Activated naive CD8-positive, alpha-beta T cell treated with anti-CD3 and anti-CD28 coated beads, Interleukin-2, amount 50 U/mL, for 24 hours (primary cell): ENCODE data around the gene LCORL.
A peak's percentile ranks its signal among the peaks of the same experiment; 100 is the strongest.
"Not testable (repeated sequence)": the region's sequence is repeated elsewhere in the genome, so short reads cannot be mapped to it uniquely, and the experiment has no call there.

Experiments used
- ATAC-seq: fragments of 150-1000 bp; cut with Tn5 transposase; one replicate; pipeline ENCODE4 v1.10.0; 2021
- DNase-seq: peaks from one replicate; pipeline ENCODE4 v3.0.0; 2021
- H3K27ac Mint-ChIP-seq: one replicate; pipeline ENCODE4 v1.8.0; 2021; ENCODE audit warnings: mild to moderate bottlenecking, mixed read lengths
- H3K27me3 Mint-ChIP-seq: one replicate; pipeline ENCODE4 v1.8.0; 2021; ENCODE audit warnings: mixed read lengths
- H3K36me3 Mint-ChIP-seq: one replicate; pipeline ENCODE4 v1.8.0; 2021; ENCODE audit warnings: low read depth, mixed read lengths
- H3K4me1 Mint-ChIP-seq: one replicate; pipeline ENCODE4 v1.8.0; 2021; ENCODE audit warnings: mixed read lengths
- H3K4me3 Mint-ChIP-seq: one replicate; pipeline ENCODE4 v1.8.0; 2021; ENCODE audit warnings: mild to moderate bottlenecking, moderate library complexity, mixed read lengths
- H3K9me3 Mint-ChIP-seq: one replicate; pipeline ENCODE4 v1.8.0; 2021; ENCODE audit warnings: mixed read lengths

LCORL gene

DNA sequence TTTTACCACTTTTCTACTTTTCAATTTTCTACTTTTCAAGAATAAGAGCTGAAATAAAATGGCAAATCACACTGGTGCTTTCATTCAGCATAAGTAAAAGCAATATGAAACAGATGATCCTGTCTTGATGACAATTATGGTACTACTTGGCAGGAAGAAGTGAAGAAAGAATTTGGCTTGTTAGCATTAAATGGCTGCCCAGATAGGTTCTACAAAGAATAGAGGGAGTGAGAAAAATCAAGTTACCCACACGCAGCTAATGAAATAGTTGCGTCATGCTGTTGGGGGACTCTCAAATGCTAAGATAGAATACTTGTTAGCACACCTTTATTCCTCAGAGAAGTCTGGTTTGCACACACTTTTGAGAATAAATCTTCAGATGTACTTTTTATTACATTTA lies 12.5 kb upstream of the LCORL start:
- no peak for ATAC-seq
- H3K27me3 Mint-ChIP-seq, result peaks cover 40% of the 10 kb centered on the region
- peaks cover 4% of the 10 kb centered on the region for H3K9me3 Mint-ChIP-seq
- no peak overlapping the region for H3K4me3 Mint-ChIP-seq
- H3K4me1 Mint-ChIP-seq, result no peaks in the 10 kb centered on the region
- DNase-seq, result no peak
- no peaks in the 10 kb centered on the region for H3K36me3 Mint-ChIP-seq
- no peak overlapping the region for H3K27ac Mint-ChIP-seq

DNA sequence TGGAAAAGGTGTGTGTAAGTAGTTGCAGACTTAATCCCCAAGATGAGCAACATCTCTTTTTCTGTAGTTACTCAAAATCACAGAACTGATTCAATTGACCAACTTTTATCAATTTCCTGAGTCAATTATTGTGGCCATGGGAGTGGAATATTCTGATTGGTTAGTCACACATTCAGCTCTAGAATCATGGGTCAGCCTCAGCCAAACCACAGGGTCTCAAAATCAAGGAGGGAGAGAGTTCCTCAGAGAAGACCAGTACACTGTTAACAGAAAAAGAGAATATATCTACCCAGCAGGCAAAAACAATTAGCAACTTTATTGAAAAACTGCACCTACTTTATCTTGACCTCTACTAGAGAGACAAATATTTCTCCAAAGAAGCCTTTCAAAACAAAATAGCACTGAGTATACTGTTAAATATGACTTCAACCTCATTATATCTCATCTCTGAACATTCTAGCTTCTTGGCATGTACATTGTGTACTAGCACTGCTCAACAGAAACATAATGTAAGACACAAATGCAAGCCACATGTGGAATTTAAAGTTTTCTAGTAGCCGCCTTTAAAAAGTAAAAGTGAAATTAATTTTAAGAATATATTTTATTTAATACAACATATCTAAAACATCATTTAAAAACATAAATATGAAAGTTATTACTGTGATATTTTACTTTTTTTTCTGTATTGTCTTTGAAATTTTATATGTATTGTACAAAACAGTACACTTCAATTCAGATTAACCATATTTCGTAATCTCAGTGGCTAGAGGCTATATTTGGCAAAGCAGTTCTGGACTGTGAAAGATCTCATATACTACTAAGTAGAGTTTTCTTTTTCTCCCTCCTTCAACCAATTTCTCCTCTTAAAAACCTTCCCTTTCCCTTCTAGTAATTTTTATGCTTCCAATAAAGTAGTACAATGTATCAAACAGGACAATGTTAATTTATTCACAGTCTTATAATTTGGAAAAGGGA lies 11.8 kb upstream of the LCORL start:
- H3K4me1 Mint-ChIP-seq, result no peaks in the 10 kb centered on the region
- H3K4me3 Mint-ChIP-seq, result no peak overlapping the region
- no peak overlapping the region for H3K27ac Mint-ChIP-seq
- DNase-seq (no peak), ATAC-seq (no peak)
- peaks cover 4% of the 10 kb centered on the region for H3K9me3 Mint-ChIP-seq
- peaks cover 38% of the 10 kb centered on the region for H3K27me3 Mint-ChIP-seq
- H3K36me3 Mint-ChIP-seq, result no peaks in the 10 kb centered on the region

- peaks cover 2% of the 10 kb centered on the region for H3K36me3 Mint-ChIP-seq
- H3K27me3 Mint-ChIP-seq, result peaks cover 25% of the 10 kb centered on the region
- no peak overlapping the region for H3K4me3 Mint-ChIP-seq
- peaks cover 9% of the 10 kb centered on the region for H3K4me1 Mint-ChIP-seq
- DNase-seq, result no peak
- no peak overlapping the region for H3K27ac Mint-ChIP-seq
- peaks cover under 1% of the 10 kb centered on the region for H3K9me3 Mint-ChIP-seq
- ATAC-seq, result no peak
Observed at GRCh38 chr4:18025288-18025687, 3.7 kb upstream of the LCORL start.

DNA sequence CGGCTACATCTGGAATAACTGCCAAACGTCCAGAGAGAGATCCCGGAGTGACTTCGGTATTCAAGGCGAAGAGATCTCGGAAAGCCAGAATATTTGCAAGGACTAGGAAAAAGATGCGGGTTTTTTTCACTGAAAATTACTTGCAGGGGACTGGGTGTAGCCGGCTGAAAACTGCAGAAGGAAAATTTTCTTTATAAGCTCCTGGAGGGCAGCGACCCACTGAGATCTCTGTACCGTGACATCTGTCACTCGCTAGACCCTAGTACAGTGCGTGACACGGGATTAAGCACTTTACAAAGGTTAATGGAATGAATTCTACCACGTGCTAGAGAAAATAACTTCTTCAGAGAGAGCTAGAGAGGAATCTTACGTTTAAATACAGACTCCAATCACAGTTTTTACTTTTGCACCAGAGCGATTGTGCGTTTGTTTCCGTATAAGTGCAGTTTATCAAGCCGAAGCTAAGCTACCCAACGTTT lies 1.1 kb upstream of the LCORL start:
- H3K27me3 Mint-ChIP-seq, result peaks cover 21% of the 10 kb centered on the region
- peaks cover 2% of the 10 kb centered on the region for H3K36me3 Mint-ChIP-seq
- H3K27ac Mint-ChIP-seq, result no peak overlapping the region
- ATAC-seq (no peak), DNase-seq (no peak)
- H3K4me1 Mint-ChIP-seq, result peaks cover 21% of the 10 kb centered on the region
- H3K9me3 Mint-ChIP-seq, result no peaks in the 10 kb centered on the region
- H3K4me3 Mint-ChIP-seq, result peak overlapping the region; percentile 81

- Mint-ChIP-seq H3K27me3 (peaks cover 20% of the 10 kb centered on the region), H3K9me3 (no peaks in the 10 kb centered on the region), H3K4me1 (peaks cover 24% of the 10 kb centered on the region), H3K36me3 (peaks cover 2% of the 10 kb centered on the region), H3K27ac (peak overlapping the region; percentile 68), H3K4me3 (peak overlapping the region; percentile 81)
- DNase-seq (no peak), ATAC-seq (no peak)
Observed at GRCh38 chr4:18021470-18021719, 160 bp downstream of the LCORL start.

- ATAC-seq (peak; percentile 2), DNase-seq (peak; percentile 48)
- H3K27me3 Mint-ChIP-seq, result peaks cover 18% of the 10 kb centered on the region
- H3K4me1 Mint-ChIP-seq, result peaks cover 27% of the 10 kb centered on the region
- H3K36me3 Mint-ChIP-seq, result peaks cover 2% of the 10 kb centered on the region
- H3K9me3 Mint-ChIP-seq, result no peaks in the 10 kb centered on the region
- peak overlapping the region; percentile 87 for H3K27ac Mint-ChIP-seq
- peak overlapping the region; percentile 94 for H3K4me3 Mint-ChIP-seq
Observed at GRCh38 chr4:18020671-18021469, 685 bp downstream of the LCORL start.

DNA sequence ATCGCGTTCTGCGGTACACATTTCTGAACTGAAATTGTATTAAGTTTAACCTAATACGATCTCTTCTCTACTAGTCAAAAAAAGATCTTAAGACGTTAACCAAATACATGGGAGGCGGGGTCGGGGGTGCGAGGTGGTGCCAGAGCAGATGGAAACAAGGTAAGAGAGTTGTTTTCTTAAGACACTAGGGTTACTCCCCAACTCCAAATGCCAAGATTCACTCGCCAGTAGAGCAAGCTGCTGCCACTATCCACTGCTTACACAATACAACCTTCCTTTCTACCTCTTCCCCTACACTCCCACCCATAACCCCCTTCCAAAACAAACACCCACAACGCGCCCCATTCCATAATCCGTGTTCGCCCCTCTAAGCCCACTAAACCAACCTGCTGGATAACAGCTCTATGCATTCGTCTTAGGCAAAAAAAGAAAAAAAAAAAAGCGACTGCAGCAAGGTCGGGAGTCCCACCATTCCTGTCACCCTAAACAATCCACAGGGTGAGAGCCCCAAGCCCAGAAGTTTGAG lies 1.3 kb downstream of the LCORL start:
- Mint-ChIP-seq H3K27me3 (peaks cover 18% of the 10 kb centered on the region), H3K9me3 (no peaks in the 10 kb centered on the region), H3K27ac (peak overlapping the region; percentile 87), H3K4me1 (peaks cover 27% of the 10 kb centered on the region), H3K36me3 (peaks cover 2% of the 10 kb centered on the region), H3K4me3 (peak overlapping the region; percentile 94)
- DNase-seq (peak; percentile 19), ATAC-seq (no peak)

- Mint-ChIP-seq H3K27ac (no peak overlapping the region), H3K4me1 (peaks cover 32% of the 10 kb centered on the region), H3K9me3 (no peaks in the 10 kb centered on the region), H3K27me3 (no peaks in the 10 kb centered on the region), H3K4me3 (no peak overlapping the region), H3K36me3 (no peaks in the 10 kb centered on the region)
- no peak for ATAC-seq
- DNase-seq, result no peak
Observed at GRCh38 chr4:18014269-18014668, 7.3 kb downstream of the LCORL start.

GRCh38 chr4:18012807-18013462 lies 8.6 kb downstream of the LCORL start:
- Mint-ChIP-seq H3K27me3 (no peaks in the 10 kb centered on the region), H3K4me1 (peaks cover 33% of the 10 kb centered on the region), H3K27ac (no peak overlapping the region), H3K9me3 (no peaks in the 10 kb centered on the region), H3K36me3 (no peaks in the 10 kb centered on the region), H3K4me3 (no peak overlapping the region)
- ATAC-seq (no peak), DNase-seq (no peak)

GRCh38 chr4:18012134-18012806 lies 9.3 kb downstream of the LCORL start:
- Mint-ChIP-seq H3K9me3 (no peaks in the 10 kb centered on the region), H3K36me3 (no peaks in the 10 kb centered on the region), H3K27me3 (no peaks in the 10 kb centered on the region), H3K27ac (no peak overlapping the region), H3K4me3 (no peak overlapping the region), H3K4me1 (peaks cover 31% of the 10 kb centered on the region)
- DNase-seq (no peak), ATAC-seq (no peak)

DNA sequence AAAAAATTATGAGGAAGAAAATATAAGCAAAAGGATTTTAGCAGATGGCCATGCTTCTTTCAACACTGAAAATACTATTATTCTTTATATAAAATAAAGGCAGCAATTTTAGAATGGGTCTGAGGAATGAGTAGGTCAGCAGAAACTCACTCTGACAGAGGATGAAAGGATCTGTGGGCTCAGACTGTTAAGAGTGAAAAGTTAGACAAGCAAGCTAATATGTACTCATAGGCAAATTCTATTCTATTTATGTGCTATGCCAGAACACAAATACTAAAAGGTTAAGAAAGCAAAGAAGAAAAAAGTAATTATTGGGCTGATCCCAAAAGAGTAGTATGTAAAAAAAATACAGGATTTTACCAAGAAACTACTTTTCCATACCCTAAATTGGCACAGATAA lies 13.9 kb downstream of the LCORL start:
- DNase-seq (no peak), ATAC-seq (no peak)
- H3K9me3 Mint-ChIP-seq, result peaks cover 12% of the 10 kb centered on the region
- no peak overlapping the region for H3K27ac Mint-ChIP-seq
- H3K4me1 Mint-ChIP-seq, result peaks cover 34% of the 10 kb centered on the region
- no peaks in the 10 kb centered on the region for H3K27me3 Mint-ChIP-seq
- H3K36me3 Mint-ChIP-seq, result peaks cover 26% of the 10 kb centered on the region
- no peak overlapping the region for H3K4me3 Mint-ChIP-seq

DNA sequence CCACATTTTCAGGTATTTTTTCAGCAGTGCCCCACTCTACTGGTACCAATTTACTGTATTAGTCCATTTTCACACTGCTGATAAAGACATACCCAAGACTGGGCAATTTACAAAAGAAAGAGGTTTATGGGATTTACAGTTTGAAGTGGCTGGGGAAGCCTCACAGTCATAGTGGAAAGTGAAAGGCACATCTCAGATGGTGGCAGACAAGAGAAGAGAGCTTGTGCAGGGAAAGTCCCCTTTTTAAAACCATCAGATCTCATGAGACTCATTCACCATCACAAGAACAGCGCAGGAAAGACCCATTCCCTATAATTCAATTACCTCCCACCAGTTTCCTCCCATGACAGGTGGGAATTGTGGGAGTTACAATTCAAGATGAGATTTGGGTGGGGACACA lies 15.1 kb downstream of the LCORL start:
- Mint-ChIP-seq H3K36me3 (peaks cover 26% of the 10 kb centered on the region), H3K4me1 (peaks cover 30% of the 10 kb centered on the region), H3K9me3 (peaks cover 12% of the 10 kb centered on the region)
- not testable (repeated sequence) for H3K27me3 Mint-ChIP-seq, H3K4me3 Mint-ChIP-seq, DNase-seq, H3K27ac Mint-ChIP-seq
- ATAC-seq, result peak; percentile 76

- H3K9me3 Mint-ChIP-seq, result peaks cover 7% of the 10 kb centered on the region
- H3K36me3 Mint-ChIP-seq, result peaks cover 4% of the 10 kb centered on the region
- H3K4me1 Mint-ChIP-seq, result peaks cover 8% of the 10 kb centered on the region
- ATAC-seq, result no peak
- H3K27ac Mint-ChIP-seq, result no peak overlapping the region
- DNase-seq, result no peak
- no peaks in the 10 kb centered on the region for H3K27me3 Mint-ChIP-seq
- H3K4me3 Mint-ChIP-seq, result no peak overlapping the region
Observed at GRCh38 chr4:17997129-17997528, 24.4 kb downstream of the LCORL start.

DNA sequence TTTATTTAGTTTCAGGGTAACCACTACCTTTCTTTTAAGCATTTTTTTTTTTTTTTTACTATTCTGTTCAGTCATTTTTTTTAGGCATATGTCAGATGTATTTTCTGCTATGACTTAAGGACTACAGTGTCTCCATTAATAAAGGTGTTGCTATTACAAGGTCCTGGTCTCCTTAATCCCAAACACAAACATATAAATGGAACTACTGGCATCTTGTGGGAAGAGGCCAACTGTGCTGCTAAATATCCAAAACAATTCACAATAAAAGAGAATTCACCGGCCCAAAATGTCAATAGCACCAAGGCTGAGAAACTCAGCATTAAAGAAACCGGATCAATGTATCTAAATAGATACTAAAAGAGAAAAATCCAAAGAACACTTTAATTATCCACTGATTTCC lies 26.4 kb downstream of the LCORL start:
- DNase-seq (no peak), ATAC-seq (no peak)
- Mint-ChIP-seq H3K27ac (no peak overlapping the region), H3K36me3 (peaks cover 6% of the 10 kb centered on the region), H3K9me3 (peaks cover 16% of the 10 kb centered on the region), H3K4me3 (no peak overlapping the region), H3K27me3 (no peaks in the 10 kb centered on the region), H3K4me1 (peaks cover 4% of the 10 kb centered on the region)
